HepG2 (cell line): ENCODE data around the gene LCAT. TPM values are rescaled to one million over a fixed set of nuclear protein-coding genes. Genes with fewer than 3 reads are reported as not detected.

Experiments used
- CAMTA2 ChIP-seq: sonication (generic); formaldehyde crosslinking; IDR thresholded peaks from 2 replicates; pipeline ENCODE4 v1.4.0; 2020; ENCODE audit warnings: mild to moderate bottlenecking, missing genetic modification reagents, borderline replicate concordance
- FOXJ3 ChIP-seq: sonication (generic); formaldehyde crosslinking; IDR thresholded peaks from 2 replicates; pipeline ENCODE4 v1.4.0; 2020; ENCODE audit warnings: missing genetic modification reagents, mild to moderate bottlenecking, borderline replicate concordance
- GATAD2A ChIP-seq: IDR thresholded peaks from 2 replicates; pipeline ENCODE4 v1.6.1; 2016
- KMT2A ChIP-seq: sonication (generic); formaldehyde crosslinking; IDR thresholded peaks from 2 replicates; pipeline ENCODE4 v1.4.0; 2020; ENCODE audit warnings: missing genetic modification reagents
- MAZ ChIP-seq, 2 experiments: sonication (generic) in 1 of 2; formaldehyde crosslinking in 1 of 2; IDR thresholded peaks; 2 replicates each; pipeline versions ENCODE4 v1.5.0 to v1.6.1; 2012 to 2020; ENCODE audit warnings: low read depth in 2 of 2, mild to moderate bottlenecking in 2 of 2, borderline replicate concordance in 1 of 2, improper control_type of control experiment in 1 of 2, low read length in 1 of 2, missing genetic modification reagents in 1 of 2, moderate library complexity in 1 of 2
- NCOA5 ChIP-seq: sonication (generic); formaldehyde crosslinking; IDR thresholded peaks from 2 replicates; pipeline ENCODE4 v1.4.0; 2020; ENCODE audit warnings: missing genetic modification reagents
- RBFOX2 ChIP-seq: fragments of 200-400 bp; formaldehyde crosslinking; IDR thresholded peaks from 2 replicates; pipeline ENCODE4 v1.6.1; 2017; ENCODE audit warnings: low read depth, mild to moderate bottlenecking, low read length
- RFXAP ChIP-seq: sonication (generic); formaldehyde crosslinking; IDR thresholded peaks from 2 replicates; pipeline ENCODE4 v1.4.0; 2020; ENCODE audit warnings: missing genetic modification reagents, borderline replicate concordance
- SP5 ChIP-seq: IDR thresholded peaks from 2 replicates; pipeline ENCODE4 v1.6.1; 2016; ENCODE audit warnings: low read depth, borderline replicate concordance
- YEATS2 ChIP-seq: sonication (generic); formaldehyde crosslinking; IDR thresholded peaks from 2 replicates; pipeline ENCODE4 v1.4.0; 2020; ENCODE audit warnings: missing genetic modification reagents, borderline replicate concordance
- ZNF232 ChIP-seq: sonication (generic); formaldehyde crosslinking; IDR thresholded peaks from 2 replicates; pipeline ENCODE4 v1.4.0; 2020; ENCODE audit warnings: missing genetic modification reagents, borderline replicate concordance
- ZNF549 ChIP-seq: sonication (generic); formaldehyde crosslinking; IDR thresholded peaks from 2 replicates; pipeline ENCODE4 v1.5.0; 2020; ENCODE audit warnings: missing genetic modification reagents
- ZNF557 ChIP-seq: sonication (generic); formaldehyde crosslinking; IDR thresholded peaks from 2 replicates; pipeline ENCODE4 v1.4.0; 2020; ENCODE audit warnings: missing genetic modification reagents
- ZNF616 ChIP-seq: sonication (generic); formaldehyde crosslinking; IDR thresholded peaks from 2 replicates; pipeline ENCODE4 v1.5.0; 2020; ENCODE audit warnings: low read depth, mild to moderate bottlenecking, missing genetic modification reagents
- ZSCAN31 ChIP-seq: sonication (generic); formaldehyde crosslinking; IDR thresholded peaks from 2 replicates; pipeline ENCODE4 v1.5.0; 2020; ENCODE audit warnings: low read depth, mild to moderate bottlenecking, missing genetic modification reagents
- polyA plus RNA-seq, 8 experiments: library from polyadenylated mRNA; depleted of rRNA in 3 of 8; stranded (reverse) in 7 of 8; unstranded in 1 of 8; fragments of >200 nt; fragmentation: Illumina TruSeq in 4 of 8; extraction: Trizol in 4 of 8; gene quantifications; 2 replicates each; pipeline versions ENCODE4 v1.2.1 to v1.2.3, GENCODE V29; 2011 to 2016; ENCODE audit warnings: low read depth in 4 of 8, missing spikeins in 1 of 8, mixed read lengths in 1 of 8; ENCODE audit not compliant: insufficient read depth in 1 of 8
- total RNA-seq, 5 experiments: library from RNA; depleted of rRNA; stranded (reverse); fragments of >200 nt; fragmentation: Illumina TruSeq; extraction: Trizol; gene quantifications; 2 replicates each; pipeline ENCODE4 v1.2.3, GENCODE V29; 2016; ENCODE audit warnings: low read depth in 1 of 5
- TF ChIP-seq, protein P1 (sequence below), 2 experiments: sonication (generic) in 1 of 2; formaldehyde crosslinking in 1 of 2; IDR thresholded peaks; 2 replicates each; pipeline versions ENCODE4 v1.4.0 to v1.6.1; 2016 to 2020; ENCODE audit warnings: borderline replicate concordance in 1 of 2, low read depth in 1 of 2, mild to moderate bottlenecking in 1 of 2, missing genetic modification reagents in 1 of 2
- TF ChIP-seq, protein P2 (sequence below), 2 experiments: IDR thresholded peaks; 2 replicates each; pipeline ENCODE4 v1.6.1; 2011 to 2012; ENCODE audit warnings: low read length in 2 of 2, borderline replicate concordance in 1 of 2, low read depth in 1 of 2, mild to moderate bottlenecking in 1 of 2, moderate library complexity in 1 of 2
- TF ChIP-seq, protein P3 (sequence below): sonication (generic); formaldehyde crosslinking; conservative IDR thresholded peaks from 2 replicates; pipeline ENCODE4 v1.4.0; 2020; ENCODE audit warnings: missing genetic modification reagents

The LCAT gene
- total and polyA plus RNA-seq, 2 of the 13 experiments (the other 11 are each of a cell fraction or from before 2014, with no cell fraction given): 36.1 to 38.9 TPM

DNA sequence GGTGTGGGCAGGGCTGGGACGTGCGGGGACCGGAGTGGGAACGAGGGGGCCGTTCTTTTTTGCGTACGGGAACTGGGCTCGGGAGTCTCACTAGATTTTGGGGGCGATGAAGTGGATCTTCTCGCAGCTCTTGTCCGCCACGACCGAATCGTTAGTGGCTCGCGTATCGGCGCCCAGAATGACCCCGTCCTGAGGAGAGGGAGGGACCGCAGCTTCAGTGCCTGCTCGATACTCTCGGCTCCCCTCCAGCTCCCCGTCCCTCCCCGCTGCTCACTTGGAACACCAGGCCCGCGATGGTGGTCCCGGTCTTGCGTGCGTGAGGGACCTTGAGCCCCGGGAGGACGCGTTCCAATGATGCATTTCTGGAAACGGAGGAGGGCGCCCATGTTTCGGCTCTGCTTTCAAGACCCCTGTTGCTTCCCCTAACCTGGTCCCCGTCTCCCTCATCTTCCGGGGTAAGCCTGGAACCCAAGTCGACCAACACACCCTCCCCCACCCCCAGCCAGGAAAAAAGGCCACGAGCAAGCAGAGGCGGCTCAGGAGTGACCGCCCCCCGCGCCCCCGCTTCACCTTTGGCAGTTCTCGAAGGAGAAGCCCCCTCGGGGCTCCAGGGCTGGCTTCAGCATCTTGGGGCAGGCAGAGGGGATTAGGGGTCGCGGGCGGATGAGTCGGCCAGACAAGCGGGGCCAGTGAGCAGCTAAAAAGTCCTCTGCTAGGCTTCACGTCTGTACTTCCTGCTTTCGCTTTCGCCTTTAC, 7.6 kb downstream of the LCAT start, which contains the start of gene PSMB10 (continued):
- TF ChIP-seq, protein P1, sequence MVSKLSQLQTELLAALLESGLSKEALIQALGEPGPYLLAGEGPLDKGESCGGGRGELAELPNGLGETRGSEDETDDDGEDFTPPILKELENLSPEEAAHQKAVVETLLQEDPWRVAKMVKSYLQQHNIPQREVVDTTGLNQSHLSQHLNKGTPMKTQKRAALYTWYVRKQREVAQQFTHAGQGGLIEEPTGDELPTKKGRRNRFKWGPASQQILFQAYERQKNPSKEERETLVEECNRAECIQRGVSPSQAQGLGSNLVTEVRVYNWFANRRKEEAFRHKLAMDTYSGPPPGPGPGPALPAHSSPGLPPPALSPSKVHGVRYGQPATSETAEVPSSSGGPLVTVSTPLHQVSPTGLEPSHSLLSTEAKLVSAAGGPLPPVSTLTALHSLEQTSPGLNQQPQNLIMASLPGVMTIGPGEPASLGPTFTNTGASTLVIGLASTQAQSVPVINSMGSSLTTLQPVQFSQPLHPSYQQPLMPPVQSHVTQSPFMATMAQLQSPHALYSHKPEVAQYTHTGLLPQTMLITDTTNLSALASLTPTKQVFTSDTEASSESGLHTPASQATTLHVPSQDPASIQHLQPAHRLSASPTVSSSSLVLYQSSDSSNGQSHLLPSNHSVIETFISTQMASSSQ (IDR thresholded peaks at IDR 0.05; ENCODE audit: low read depth): no peak
- TF ChIP-seq, protein P1 (CRISPR knock-in tag; IDR thresholded peaks at IDR 0.05; ENCODE audit: borderline replicate concordance): peak; percentile 3; the same call in 1 of the 2 replicates
- no peak; the same call in 1 of the 2 replicates for TF ChIP-seq NCOA5 (CRISPR knock-in tag)
- no peak; the same call in 1 of the 2 replicates for TF ChIP-seq ZSCAN31 (CRISPR knock-in tag)
- no peak for TF ChIP-seq SP5 (CRISPR knock-in tag)
- TF ChIP-seq ZNF557 (CRISPR knock-in tag): no peak
- peak; percentile 40; the same call in 1 of the 2 replicates for TF ChIP-seq CAMTA2 (CRISPR knock-in tag)
- no peak for TF ChIP-seq ZNF549 (CRISPR knock-in tag)
- TF ChIP-seq RBFOX2: peak; percentile 39; the same call in 1 of the 2 replicates
- TF ChIP-seq RFXAP (CRISPR knock-in tag): peak; percentile 75; the same call in 1 of the 2 replicates
- TF ChIP-seq GATAD2A (CRISPR knock-in tag): no peak
- TF ChIP-seq, protein P2, sequence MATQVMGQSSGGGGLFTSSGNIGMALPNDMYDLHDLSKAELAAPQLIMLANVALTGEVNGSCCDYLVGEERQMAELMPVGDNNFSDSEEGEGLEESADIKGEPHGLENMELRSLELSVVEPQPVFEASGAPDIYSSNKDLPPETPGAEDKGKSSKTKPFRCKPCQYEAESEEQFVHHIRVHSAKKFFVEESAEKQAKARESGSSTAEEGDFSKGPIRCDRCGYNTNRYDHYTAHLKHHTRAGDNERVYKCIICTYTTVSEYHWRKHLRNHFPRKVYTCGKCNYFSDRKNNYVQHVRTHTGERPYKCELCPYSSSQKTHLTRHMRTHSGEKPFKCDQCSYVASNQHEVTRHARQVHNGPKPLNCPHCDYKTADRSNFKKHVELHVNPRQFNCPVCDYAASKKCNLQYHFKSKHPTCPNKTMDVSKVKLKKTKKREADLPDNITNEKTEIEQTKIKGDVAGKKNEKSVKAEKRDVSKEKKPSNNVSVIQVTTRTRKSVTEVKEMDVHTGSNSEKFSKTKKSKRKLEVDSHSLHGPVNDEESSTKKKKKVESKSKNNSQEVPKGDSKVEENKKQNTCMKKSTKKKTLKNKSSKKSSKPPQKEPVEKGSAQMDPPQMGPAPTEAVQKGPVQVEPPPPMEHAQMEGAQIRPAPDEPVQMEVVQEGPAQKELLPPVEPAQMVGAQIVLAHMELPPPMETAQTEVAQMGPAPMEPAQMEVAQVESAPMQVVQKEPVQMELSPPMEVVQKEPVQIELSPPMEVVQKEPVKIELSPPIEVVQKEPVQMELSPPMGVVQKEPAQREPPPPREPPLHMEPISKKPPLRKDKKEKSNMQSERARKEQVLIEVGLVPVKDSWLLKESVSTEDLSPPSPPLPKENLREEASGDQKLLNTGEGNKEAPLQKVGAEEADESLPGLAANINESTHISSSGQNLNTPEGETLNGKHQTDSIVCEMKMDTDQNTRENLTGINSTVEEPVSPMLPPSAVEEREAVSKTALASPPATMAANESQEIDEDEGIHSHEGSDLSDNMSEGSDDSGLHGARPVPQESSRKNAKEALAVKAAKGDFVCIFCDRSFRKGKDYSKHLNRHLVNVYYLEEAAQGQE (IDR thresholded peaks at IDR 0.05; ENCODE audit: borderline replicate concordance in 1 of 2, low read depth in 1 of 2, low read length in 2 of 2): no peak
- peak; percentile 19; the same call in 1 of the 2 replicates for TF ChIP-seq KMT2A
- no peak for TF ChIP-seq YEATS2 (CRISPR knock-in tag)
- 0 out of 2 replicates have a peak, but pooled peaks have one; percentile 62 for TF ChIP-seq ZNF616 (CRISPR knock-in tag)
- no peak for TF ChIP-seq FOXJ3
- TF ChIP-seq, protein P3, sequence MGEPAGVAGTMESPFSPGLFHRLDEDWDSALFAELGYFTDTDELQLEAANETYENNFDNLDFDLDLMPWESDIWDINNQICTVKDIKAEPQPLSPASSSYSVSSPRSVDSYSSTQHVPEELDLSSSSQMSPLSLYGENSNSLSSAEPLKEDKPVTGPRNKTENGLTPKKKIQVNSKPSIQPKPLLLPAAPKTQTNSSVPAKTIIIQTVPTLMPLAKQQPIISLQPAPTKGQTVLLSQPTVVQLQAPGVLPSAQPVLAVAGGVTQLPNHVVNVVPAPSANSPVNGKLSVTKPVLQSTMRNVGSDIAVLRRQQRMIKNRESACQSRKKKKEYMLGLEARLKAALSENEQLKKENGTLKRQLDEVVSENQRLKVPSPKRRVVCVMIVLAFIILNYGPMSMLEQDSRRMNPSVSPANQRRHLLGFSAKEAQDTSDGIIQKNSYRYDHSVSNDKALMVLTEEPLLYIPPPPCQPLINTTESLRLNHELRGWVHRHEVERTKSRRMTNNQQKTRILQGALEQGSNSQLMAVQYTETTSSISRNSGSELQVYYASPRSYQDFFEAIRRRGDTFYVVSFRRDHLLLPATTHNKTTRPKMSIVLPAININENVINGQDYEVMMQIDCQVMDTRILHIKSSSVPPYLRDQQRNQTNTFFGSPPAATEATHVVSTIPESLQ: peak; percentile 18; the same call in 1 of the 2 replicates
- 0 out of 2 replicates have a peak, but pooled peaks have one; percentile 73 for TF ChIP-seq ZNF232 (CRISPR knock-in tag)
- no peak for TF ChIP-seq MAZ (IDR thresholded peaks at IDR 0.05; ENCODE audit: borderline replicate concordance, low read depth, low read length)
- TF ChIP-seq MAZ (CRISPR knock-in tag; IDR thresholded peaks at IDR 0.05; ENCODE audit: low read depth): no peak
